WI38 (cell line): ENCODE measurements around the gene C3orf18.

Source experiments
- H3K4me3 ChIP-seq: 2 replicates; pipeline ENCODE4 v1.5.1; 2011; ENCODE audit warnings: low read depth, mild to moderate bottlenecking, control low read depth, low read length
- CTCF ChIP-seq: IDR thresholded peaks from 2 replicates; pipeline ENCODE4 v1.5.1; 2012; ENCODE audit warnings: low read depth, mild to moderate bottlenecking, control low read depth, low read length

The C3orf18 gene

GRCh38 chr3:50557106-50557505, 10.4 kb downstream of the C3orf18 start:
- no peak for TF ChIP-seq CTCF
- H3K4me3 ChIP-seq: no peak overlapping the region

GRCh38 chr3:50554553-50554952, 13.0 kb downstream of the C3orf18 start:
- no peak overlapping the region for H3K4me3 ChIP-seq
- no peak for TF ChIP-seq CTCF

- H3K4me3 ChIP-seq: no peak overlapping the region
- no peak for TF ChIP-seq CTCF
Observed at GRCh38 chr3:50552598-50552997, 14.9 kb downstream of the C3orf18 start.

- no peak overlapping the region for H3K4me3 ChIP-seq
- no peak for TF ChIP-seq CTCF
Observed at GRCh38 chr3:50551681-50552435, 15.7 kb downstream of the C3orf18 start.

- H3K4me3 ChIP-seq: no peak overlapping the region
- no peak for TF ChIP-seq CTCF
Observed at GRCh38 chr3:50551054-50551659, 16.4 kb downstream of the C3orf18 start.

- H3K4me3 ChIP-seq: no peak overlapping the region
- TF ChIP-seq CTCF: peak; percentile 71
Observed at GRCh38 chr3:50550079-50550736, 17.3 kb downstream of the C3orf18 start.

GRCh38 chr3:50549226-50549625, 18.3 kb downstream of the C3orf18 start:
- H3K4me3 ChIP-seq: no peak overlapping the region
- TF ChIP-seq CTCF: no peak
